ENCODE results near the gene CLDN20.

GRCh38 chr6:155260686-155261085 lies 3.1 kb upstream of the CLDN20 start:
- TF ChIP-seq CTCF (IDR thresholded peaks at IDR 0.05) (no peak), ZFX (IDR thresholded peaks at IDR 0.05; ENCODE audit: borderline replicate concordance) (no peak)
